ENCODE data around the gene C1QBP.

DNA sequence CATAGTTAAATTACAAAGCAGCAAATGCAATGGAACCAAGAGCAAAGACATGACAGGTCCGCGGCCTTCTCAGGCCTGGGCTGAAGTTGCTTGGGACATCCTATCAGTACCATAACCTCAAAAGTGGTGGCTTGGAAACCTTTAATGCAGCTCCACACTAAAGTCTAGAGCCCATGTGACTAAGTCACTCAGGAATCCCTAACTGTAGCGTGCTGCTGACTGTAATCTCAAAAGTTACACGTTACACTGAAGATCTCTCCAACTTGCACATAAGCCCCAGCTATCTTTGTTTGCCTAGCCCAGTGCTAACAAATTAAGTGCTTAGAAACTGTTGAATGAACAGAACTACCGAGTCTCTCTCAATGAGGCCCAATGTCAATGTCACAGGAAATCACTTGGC lies 47.3 kb downstream of the C1QBP start:
- TF ChIP-seq CTCF (IDR thresholded peaks at IDR 0.05) (no peak), POLR2AphosphoS5 (IDR thresholded peaks at IDR 0.05; ENCODE audit: low read depth, low read length) (no peak), SIN3A (IDR thresholded peaks at IDR 0.05; ENCODE audit: borderline replicate concordance, insufficient read depth, low read depth, low read length) (no peak), TCF7L2 (IDR thresholded peaks at IDR 0.05; ENCODE audit: low read depth, low read length) (no peak)
- TF ChIP-seq, protein P1, sequence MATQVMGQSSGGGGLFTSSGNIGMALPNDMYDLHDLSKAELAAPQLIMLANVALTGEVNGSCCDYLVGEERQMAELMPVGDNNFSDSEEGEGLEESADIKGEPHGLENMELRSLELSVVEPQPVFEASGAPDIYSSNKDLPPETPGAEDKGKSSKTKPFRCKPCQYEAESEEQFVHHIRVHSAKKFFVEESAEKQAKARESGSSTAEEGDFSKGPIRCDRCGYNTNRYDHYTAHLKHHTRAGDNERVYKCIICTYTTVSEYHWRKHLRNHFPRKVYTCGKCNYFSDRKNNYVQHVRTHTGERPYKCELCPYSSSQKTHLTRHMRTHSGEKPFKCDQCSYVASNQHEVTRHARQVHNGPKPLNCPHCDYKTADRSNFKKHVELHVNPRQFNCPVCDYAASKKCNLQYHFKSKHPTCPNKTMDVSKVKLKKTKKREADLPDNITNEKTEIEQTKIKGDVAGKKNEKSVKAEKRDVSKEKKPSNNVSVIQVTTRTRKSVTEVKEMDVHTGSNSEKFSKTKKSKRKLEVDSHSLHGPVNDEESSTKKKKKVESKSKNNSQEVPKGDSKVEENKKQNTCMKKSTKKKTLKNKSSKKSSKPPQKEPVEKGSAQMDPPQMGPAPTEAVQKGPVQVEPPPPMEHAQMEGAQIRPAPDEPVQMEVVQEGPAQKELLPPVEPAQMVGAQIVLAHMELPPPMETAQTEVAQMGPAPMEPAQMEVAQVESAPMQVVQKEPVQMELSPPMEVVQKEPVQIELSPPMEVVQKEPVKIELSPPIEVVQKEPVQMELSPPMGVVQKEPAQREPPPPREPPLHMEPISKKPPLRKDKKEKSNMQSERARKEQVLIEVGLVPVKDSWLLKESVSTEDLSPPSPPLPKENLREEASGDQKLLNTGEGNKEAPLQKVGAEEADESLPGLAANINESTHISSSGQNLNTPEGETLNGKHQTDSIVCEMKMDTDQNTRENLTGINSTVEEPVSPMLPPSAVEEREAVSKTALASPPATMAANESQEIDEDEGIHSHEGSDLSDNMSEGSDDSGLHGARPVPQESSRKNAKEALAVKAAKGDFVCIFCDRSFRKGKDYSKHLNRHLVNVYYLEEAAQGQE (IDR thresholded peaks at IDR 0.05; ENCODE audit: insufficient read depth in 1 of 2, low read depth in 2 of 2, low read length in 1 of 2), result no peak

All from Panc1 (cell line).